HG03280 (cell line): ENCODE data around the gene MLXIPL.
"Not testable (repeated sequence)": the region's sequence is repeated elsewhere in the genome, so short reads cannot be mapped to it uniquely, and the experiment has no call there.

Source experiments
- ATAC-seq: cut with Tn5 transposase; IDR thresholded peaks from one replicate; pipeline ENCODE4 v1.9.1; 2021; ENCODE audit warnings: mild to moderate bottlenecking, moderate library complexity; ENCODE audit not compliant: unreplicated experiment

Gene MLXIPL

GRCh38 chr7:73645643-73646174 is 21.4 kb upstream of the MLXIPL start:
- no peak for ATAC-seq

GRCh38 chr7:73644688-73645286 is 20.5 kb upstream of the MLXIPL start:
- no peak for ATAC-seq

GRCh38 chr7:73642834-73643233 is 18.5 kb upstream of the MLXIPL start:
- ATAC-seq, result no peak

GRCh38 chr7:73638911-73639310 is 14.6 kb upstream of the MLXIPL start:
- ATAC-seq, result no peak

GRCh38 chr7:73635428-73636200 is 11.3 kb upstream of the MLXIPL start:
- ATAC-seq, result no peak

- no peak for ATAC-seq
These were observed 9.5 kb upstream of the MLXIPL start for GRCh38 chr7:73633844-73634243.

GRCh38 chr7:73633323-73633722 is 9.0 kb upstream of the MLXIPL start:
- ATAC-seq, result no peak

GRCh38 chr7:73631558-73631957 is 7.2 kb upstream of the MLXIPL start:
- no peak for ATAC-seq

- ATAC-seq, result no peak
These were observed 4.2 kb upstream of the MLXIPL start for GRCh38 chr7:73628504-73628903.

- ATAC-seq, result no peak
These were observed 2.5 kb upstream of the MLXIPL start for GRCh38 chr7:73626814-73627213.

GRCh38 chr7:73625276-73625675 is 954 bp upstream of the MLXIPL start:
- ATAC-seq, result no peak

- no peak for ATAC-seq
These were observed 313 bp upstream of the MLXIPL start for GRCh38 chr7:73624669-73625001.

- no peak for ATAC-seq
These were observed 1.2 kb downstream of the MLXIPL start for GRCh38 chr7:73622909-73623797.

- no peak for ATAC-seq
These were observed 1.8 kb downstream of the MLXIPL start for GRCh38 chr7:73622527-73622908.

GRCh38 chr7:73621168-73622063 is 2.9 kb downstream of the MLXIPL start:
- no peak for ATAC-seq

- not testable (repeated sequence) for ATAC-seq
These were observed 4.9 kb downstream of the MLXIPL start for GRCh38 chr7:73619394-73619793.

GRCh38 chr7:73618538-73618937 is 5.8 kb downstream of the MLXIPL start:
- no peak for ATAC-seq

- ATAC-seq, result not testable (repeated sequence)
These were observed 6.8 kb downstream of the MLXIPL start for GRCh38 chr7:73617520-73617919.

GRCh38 chr7:73615886-73616285 is 8.4 kb downstream of the MLXIPL start:
- ATAC-seq, result no peak

GRCh38 chr7:73614937-73615336 is 9.4 kb downstream of the MLXIPL start:
- not testable (repeated sequence) for ATAC-seq
